Transverse colon (tissue), 3 donors: ENCODE measurements around the gene ANO1.

Experiments used
- CTCF ChIP-seq, 5 experiments: fragments of 200-600 bp in 3 of 5; fragments of 450-650 bp in 2 of 5; sonication (generic) in 3 of 5; IDR thresholded peaks; 1 replicate in 2 of 5; 2 replicates in 3 of 5; pipeline ENCODE4 v1.5.1; 2016 to 2017; ENCODE audit warnings: antibody characterized with exemption in 5 of 5, inconsistent platforms in 3 of 5, mild to moderate bottlenecking in 2 of 5, moderate library complexity in 1 of 5
- EP300 ChIP-seq: sonication (generic); formaldehyde crosslinking; IDR thresholded peaks from one replicate; pipeline ENCODE4 v1.6.1; 2017; ENCODE audit warnings: antibody characterized with exemption, low read depth

GRCh38 chr11:70206226-70206981, 128.3 kb downstream of the ANO1 start:
- TF ChIP-seq CTCF (IDR thresholded peaks at IDR 0.05) (no peak), EP300 (no peak)
